Chondrocyte (in vitro differentiated cells): ENCODE results near the gene ARX. TPM values are rescaled to one million over a fixed set of nuclear protein-coding genes. Genes with fewer than 3 reads are reported as not detected.
A peak's percentile ranks its signal among the peaks of the same experiment; 100 is the strongest.

ENCODE experiments used
- DNase-seq: peaks from one replicate; pipeline ENCODE4 v3.0.0; 2021; ENCODE audit warnings: mixed read lengths, low spot score
- H3K27ac Mint-ChIP-seq: one replicate; pipeline ENCODE4 v1.8.0; 2021; ENCODE audit warnings: mild to moderate bottlenecking, moderate library complexity, mixed read lengths; ENCODE audit not compliant: unreplicated experiment
- H3K27me3 Mint-ChIP-seq: 2 replicates; pipeline ENCODE4 v1.8.0; 2021; ENCODE audit warnings: low read depth, mixed read lengths
- H3K36me3 Mint-ChIP-seq: 2 replicates; pipeline ENCODE4 v1.8.0; 2021; ENCODE audit warnings: low read depth, mixed read lengths
- H3K4me1 Mint-ChIP-seq: 2 replicates; pipeline ENCODE4 v1.8.0; 2021; ENCODE audit warnings: low read depth, mild to moderate bottlenecking, mixed read lengths
- H3K4me3 Mint-ChIP-seq: one replicate; pipeline ENCODE4 v1.8.0; 2021; ENCODE audit warnings: mild to moderate bottlenecking, moderate library complexity, mixed read lengths; ENCODE audit not compliant: unreplicated experiment
- H3K9me3 Mint-ChIP-seq: 2 replicates; pipeline ENCODE4 v1.8.0; 2021; ENCODE audit warnings: low read depth, mixed read lengths
- total RNA-seq: library from RNA; stranded (reverse); gene quantifications from 3 replicates; pipeline ENCODE4 v1.2.1, GENCODE V29; 2021
- TF ChIP-seq, protein P1 (sequence below): fragments of 200-600 bp; sonication (generic); IDR thresholded peaks from 2 replicates; pipeline ENCODE4 v1.5.0; 2021; ENCODE audit warnings: antibody characterized with exemption, mild to moderate bottlenecking, moderate library complexity

Gene ARX
- total RNA-seq, 1 donor from 2014 or later, result not detected

DNA sequence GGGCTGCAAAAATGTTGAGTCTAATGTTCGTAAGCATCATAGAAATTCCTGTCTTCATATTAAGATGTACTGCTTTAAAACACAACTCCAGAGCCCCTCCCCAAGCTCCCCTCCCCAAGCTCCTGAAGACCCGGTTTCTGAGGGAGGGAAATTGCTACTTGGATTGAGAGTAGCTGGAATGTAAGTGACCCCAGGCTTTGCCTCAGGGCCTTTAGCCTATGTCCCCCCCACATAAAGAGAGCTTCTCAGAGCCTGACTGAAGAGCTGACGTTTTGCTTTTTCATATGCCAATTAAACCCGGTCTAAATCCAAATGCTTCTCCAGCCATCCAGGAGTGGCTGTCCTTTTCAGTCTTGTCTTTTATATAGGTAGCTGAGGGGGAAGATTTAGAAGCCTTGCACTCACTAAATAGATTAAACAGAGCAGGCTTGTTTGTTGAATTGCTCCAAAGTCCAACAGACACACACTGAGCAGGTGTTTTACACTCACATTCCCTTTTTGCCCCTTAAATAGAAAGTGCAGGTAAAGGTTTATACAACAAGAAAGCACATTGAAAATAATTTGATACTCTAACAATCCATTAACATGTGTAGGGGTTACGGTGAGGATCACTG lies 19.6 kb downstream of the ARX start:
- H3K36me3 Mint-ChIP-seq, result no peaks in the 10 kb centered on the region
- no peak for DNase-seq
- no peak overlapping the region for H3K4me3 Mint-ChIP-seq
- no peaks in the 10 kb centered on the region for H3K9me3 Mint-ChIP-seq
- H3K27ac Mint-ChIP-seq, result no peak overlapping the region
- peaks cover 4% of the 10 kb centered on the region for H3K27me3 Mint-ChIP-seq
- H3K4me1 Mint-ChIP-seq, result no peaks in the 10 kb centered on the region
- TF ChIP-seq, protein P1, sequence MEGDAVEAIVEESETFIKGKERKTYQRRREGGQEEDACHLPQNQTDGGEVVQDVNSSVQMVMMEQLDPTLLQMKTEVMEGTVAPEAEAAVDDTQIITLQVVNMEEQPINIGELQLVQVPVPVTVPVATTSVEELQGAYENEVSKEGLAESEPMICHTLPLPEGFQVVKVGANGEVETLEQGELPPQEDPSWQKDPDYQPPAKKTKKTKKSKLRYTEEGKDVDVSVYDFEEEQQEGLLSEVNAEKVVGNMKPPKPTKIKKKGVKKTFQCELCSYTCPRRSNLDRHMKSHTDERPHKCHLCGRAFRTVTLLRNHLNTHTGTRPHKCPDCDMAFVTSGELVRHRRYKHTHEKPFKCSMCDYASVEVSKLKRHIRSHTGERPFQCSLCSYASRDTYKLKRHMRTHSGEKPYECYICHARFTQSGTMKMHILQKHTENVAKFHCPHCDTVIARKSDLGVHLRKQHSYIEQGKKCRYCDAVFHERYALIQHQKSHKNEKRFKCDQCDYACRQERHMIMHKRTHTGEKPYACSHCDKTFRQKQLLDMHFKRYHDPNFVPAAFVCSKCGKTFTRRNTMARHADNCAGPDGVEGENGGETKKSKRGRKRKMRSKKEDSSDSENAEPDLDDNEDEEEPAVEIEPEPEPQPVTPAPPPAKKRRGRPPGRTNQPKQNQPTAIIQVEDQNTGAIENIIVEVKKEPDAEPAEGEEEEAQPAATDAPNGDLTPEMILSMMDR, result no peak

DNA sequence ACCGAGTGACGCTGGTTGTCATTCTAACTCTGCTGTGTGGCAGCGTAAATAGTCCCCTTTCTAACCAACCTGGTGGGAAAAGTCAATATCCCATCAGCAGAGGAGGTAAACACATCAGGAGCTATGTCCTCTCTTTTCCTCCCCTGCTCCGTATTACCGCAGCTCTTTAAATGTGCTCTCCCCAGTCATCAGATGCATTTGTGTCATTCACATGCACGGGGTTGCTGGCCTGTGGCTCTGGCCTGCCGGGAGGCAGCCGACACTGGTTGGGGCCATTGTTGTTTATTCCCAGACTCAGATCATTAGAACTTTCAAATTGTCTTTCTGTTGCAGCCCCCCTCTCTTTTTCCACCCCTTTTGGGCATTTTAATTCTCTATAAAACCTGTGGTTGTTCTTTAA lies 21.9 kb downstream of the ARX start:
- Mint-ChIP-seq H3K27ac (no peak overlapping the region), H3K4me1 (no peaks in the 10 kb centered on the region), H3K9me3 (no peaks in the 10 kb centered on the region), H3K36me3 (no peaks in the 10 kb centered on the region), H3K4me3 (no peak overlapping the region), H3K27me3 (no peaks in the 10 kb centered on the region)
- TF ChIP-seq, protein P1, result no peak
- DNase-seq, result no peak

DNA sequence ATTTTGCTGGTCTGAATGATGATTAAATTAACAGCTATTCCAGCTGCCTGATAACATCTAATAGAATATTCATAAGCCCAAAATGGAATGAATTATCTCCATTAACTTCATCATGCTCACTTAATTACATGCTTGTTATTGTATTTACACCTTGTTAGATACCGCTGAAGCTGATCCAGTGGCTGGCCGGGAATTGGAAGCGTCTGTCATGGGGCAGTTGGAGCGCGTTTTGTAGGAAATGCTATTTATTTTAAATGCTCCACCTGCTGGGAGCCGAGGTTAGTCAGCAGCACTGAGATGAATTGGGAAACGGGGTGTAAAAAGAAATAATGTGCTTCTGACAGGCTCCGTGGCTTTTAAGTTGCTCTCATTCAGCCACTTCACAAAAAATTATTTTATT lies 25.2 kb downstream of the ARX start:
- Mint-ChIP-seq H3K4me3 (no peak overlapping the region), H3K4me1 (peaks cover 4% of the 10 kb centered on the region)

DNA sequence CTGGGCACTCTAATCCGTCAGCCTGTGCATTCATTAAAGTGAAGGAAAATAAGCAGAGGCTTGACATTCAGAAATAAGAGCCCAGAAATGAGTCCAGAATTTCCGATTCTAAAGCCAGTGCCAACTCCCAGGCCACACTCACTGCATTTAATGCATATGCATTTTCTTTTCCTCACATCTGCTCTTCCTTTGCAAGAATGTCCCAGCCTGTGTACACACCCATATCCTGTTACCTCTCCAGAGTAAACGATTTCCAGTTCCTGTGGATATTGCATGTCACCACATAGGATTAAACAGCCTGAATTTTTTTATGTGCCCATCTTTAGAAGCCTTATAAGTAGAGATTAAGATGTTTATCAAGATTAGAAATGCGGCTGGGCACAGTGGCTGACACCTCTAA lies 27.5 kb downstream of the ARX start:
- H3K27ac Mint-ChIP-seq, result no peak overlapping the region

More for the DNA sequence above, 25.2 kb downstream of the ARX start:
- Mint-ChIP-seq H3K27ac (no peak overlapping the region), H3K9me3 (no peaks in the 10 kb centered on the region), H3K36me3 (peaks cover 3% of the 10 kb centered on the region), H3K27me3 (no peaks in the 10 kb centered on the region)
- DNase-seq, result no peak
- TF ChIP-seq, protein P1, result peak; percentile 39

DNA sequence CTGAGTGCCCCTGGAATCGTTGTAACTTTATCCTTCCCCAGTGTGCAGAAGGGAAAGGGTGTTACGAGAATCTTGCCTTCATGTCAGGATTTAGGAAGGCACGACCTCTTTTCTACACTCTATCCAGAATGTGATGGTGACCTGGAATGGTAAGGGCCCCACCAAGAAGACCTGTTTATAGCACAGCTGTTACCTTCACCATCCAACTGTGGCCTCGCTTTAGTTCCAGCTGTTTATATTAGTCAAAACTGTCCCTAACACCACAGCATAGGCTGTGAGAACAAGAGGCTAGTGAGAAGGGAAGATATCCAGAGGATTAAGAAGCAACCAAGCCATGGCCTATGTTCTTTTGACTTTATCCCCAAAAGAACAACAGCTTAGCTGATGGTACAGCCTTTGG lies 28.0 kb downstream of the ARX start:
- Mint-ChIP-seq H3K27me3 (no peaks in the 10 kb centered on the region), H3K4me1 (peaks cover 4% of the 10 kb centered on the region), H3K36me3 (peaks cover 3% of the 10 kb centered on the region), H3K4me3 (no peak overlapping the region), H3K27ac (no peak overlapping the region), H3K9me3 (no peaks in the 10 kb centered on the region)
- DNase-seq, result no peak
- TF ChIP-seq, protein P1, result no peak

More for the DNA sequence above, 27.5 kb downstream of the ARX start:
- no peak overlapping the region for H3K4me3 Mint-ChIP-seq
- no peak for DNase-seq
- peaks cover 3% of the 10 kb centered on the region for H3K36me3 Mint-ChIP-seq
- peaks cover 4% of the 10 kb centered on the region for H3K4me1 Mint-ChIP-seq
- H3K27me3 Mint-ChIP-seq, result no peaks in the 10 kb centered on the region
- H3K9me3 Mint-ChIP-seq, result no peaks in the 10 kb centered on the region
- TF ChIP-seq, protein P1, result no peak
